ENCODE results near the gene COLGALT1. TPM values are rescaled to one million over a fixed set of nuclear protein-coding genes. Genes with fewer than 3 reads are reported as not detected.

COLGALT1 gene
- total and polyA plus RNA-seq, 9 of the 15 experiments (the other 6 are each of a cell fraction or from before 2014, with no cell fraction given), result 4.9 to 119 (median 82.6) TPM

- no peak for TF ChIP-seq CHAMP1 (IDR thresholded peaks at IDR 0.05)
- no peak for TF ChIP-seq SREBF1 (IDR thresholded peaks at IDR 0.05; ENCODE audit: borderline replicate concordance, low read depth, low read length)
- peak; percentile 93 for TF ChIP-seq MAX (CRISPR knock-in tag; IDR thresholded peaks at IDR 0.05)
- TF ChIP-seq CTCF (IDR thresholded peaks at IDR 0.05 in 2 of 3, conservative IDR thresholded peaks at IDR 0.05 in 1 of 3; ENCODE audit: insufficient read depth in 2 of 3, low read depth in 1 of 3, low read length in 3 of 3), result peak; percentile 27 to 55 (median 43); a peak in 4 of 6 replicates
- no peak for TF ChIP-seq ZNF316 (IDR thresholded peaks at IDR 0.05)
- peak; percentile 86 for TF ChIP-seq POU5F1 (IDR thresholded peaks at IDR 0.05; ENCODE audit: borderline replicate concordance, low read depth, low read length, partially characterized antibody)
- TF ChIP-seq ZNF408 (CRISPR knock-in tag; IDR thresholded peaks at IDR 0.05; ENCODE audit: low read depth), result no peak
- peak; percentile 79 for TF ChIP-seq ZNF263 (CRISPR knock-in tag; IDR thresholded peaks at IDR 0.05; ENCODE audit: borderline replicate concordance)
- TF ChIP-seq ETS1 (conservative IDR thresholded peaks at IDR 0.05; ENCODE audit: control insufficient read depth, low read depth, low read length), result no peak; the same call in 1 of the 2 replicates
- no peak for TF ChIP-seq ELF4 (CRISPR knock-in tag; IDR thresholded peaks at IDR 0.05)
- TF ChIP-seq GABPB1 (CRISPR knock-in tag; IDR thresholded peaks at IDR 0.05), result peak; percentile 83
- TF ChIP-seq SMARCC2 (IDR thresholded peaks at IDR 0.05; ENCODE audit: low read depth), result no peak
- no peak for TF ChIP-seq GABPB2 (CRISPR knock-in tag; conservative IDR thresholded peaks at IDR 0.05)
- TF ChIP-seq PML (IDR thresholded peaks at IDR 0.05; ENCODE audit: low read length), result no peak; the same call in 1 of the 2 replicates
- no peak for TF ChIP-seq GTF2F1 (IDR thresholded peaks at IDR 0.05; ENCODE audit: low read depth, low read length)
- TF ChIP-seq MTA3 (IDR thresholded peaks at IDR 0.05; ENCODE audit: borderline replicate concordance), result peak; percentile 100
- no peak for TF ChIP-seq CBX8 (IDR thresholded peaks at IDR 0.05; ENCODE audit: borderline replicate concordance, extremely low read depth, low read depth, low read length, poor library complexity, severe bottlenecking)
- TF ChIP-seq MXD1 (CRISPR knock-in tag; IDR thresholded peaks at IDR 0.05; ENCODE audit: borderline replicate concordance, poor library complexity, severe bottlenecking), result peak; percentile 41
- TF ChIP-seq ZFP1 (CRISPR knock-in tag; IDR thresholded peaks at IDR 0.05), result no peak
- TF ChIP-seq NELFE (IDR thresholded peaks at IDR 0.05; ENCODE audit: insufficient read depth, insufficient read length), result no peak
- TF ChIP-seq ZNF232 (CRISPR knock-in tag; IDR thresholded peaks at IDR 0.05), result no peak
Measured at GRCh38 chr19:17511724-17512573, 43.5 kb upstream of the COLGALT1 start (continued).

Data from K562 (cell line).